Gastrocnemius medialis (tissue), 4 donors: Measurements from ENCODE around the gene PTDSS2.

Experiments used
- CTCF ChIP-seq, 5 experiments: fragments of 450-650 bp in 3 of 5; fragments of 200-600 bp in 2 of 5; sonication (generic) in 2 of 5; IDR thresholded peaks in 4 of 5; conservative IDR thresholded peaks in 1 of 5; 1 replicate in 4 of 5; 2 replicates in 1 of 5; pipeline ENCODE4 v1.5.1; 2016 to 2019; ENCODE audit warnings: antibody characterized with exemption in 5 of 5, mild to moderate bottlenecking in 3 of 5, moderate library complexity in 3 of 5
- POLR2A ChIP-seq, 2 donors: fragments of 450-650 bp; IDR thresholded peaks; one replicate each; pipeline ENCODE4 v1.6.1; 2017; ENCODE audit warnings: antibody characterized with exemption in 2 of 2, mild to moderate bottlenecking in 2 of 2, moderate library complexity in 2 of 2

DNA sequence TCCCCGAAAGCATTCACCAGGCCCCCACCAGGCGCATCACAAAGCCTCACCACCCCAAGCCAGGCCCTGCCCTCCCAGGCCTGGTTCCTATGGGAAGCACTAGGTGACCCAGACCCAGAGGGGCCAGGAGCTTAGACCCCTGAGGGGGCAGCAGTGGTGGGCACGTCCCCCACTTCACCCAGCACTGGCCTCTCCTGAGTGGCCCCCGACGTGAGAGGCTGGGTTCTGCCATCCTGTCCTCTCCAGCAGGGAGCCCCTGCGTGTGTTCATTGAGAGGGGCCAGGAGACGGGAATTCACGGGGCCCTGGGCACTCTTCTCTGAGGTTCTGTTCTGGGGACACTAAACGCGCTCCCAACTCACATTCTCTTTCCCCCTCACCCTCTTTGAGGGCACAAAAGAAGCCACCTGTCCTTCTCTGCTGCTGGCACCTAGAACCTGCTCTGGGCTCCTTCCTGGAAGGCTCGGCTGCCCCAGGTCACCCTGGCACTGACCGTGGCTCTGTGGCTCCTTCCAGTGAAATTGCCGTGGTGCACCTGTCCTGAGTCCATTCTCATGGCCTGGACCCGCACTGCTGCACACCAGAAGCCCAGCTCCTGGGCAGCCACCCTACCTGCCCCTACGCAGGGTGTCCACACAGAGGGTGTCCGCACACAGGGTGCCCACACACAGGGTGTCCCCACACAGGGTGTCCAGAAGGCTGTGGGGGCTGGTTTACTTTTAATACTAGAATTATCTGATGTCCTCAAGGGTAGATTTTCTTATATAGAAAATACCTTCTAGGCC is 12.2 kb downstream of the PTDSS2 start:
- TF ChIP-seq CTCF (IDR thresholded peaks at IDR 0.05 in 4 of 5, conservative IDR thresholded peaks at IDR 0.05 in 1 of 5): no peak
- no peak for TF ChIP-seq POLR2A (IDR thresholded peaks at IDR 0.05)
